Endothelial cell (in vitro differentiated cells): ENCODE data around the gene ARFGAP1. TPM values are rescaled to one million over a fixed set of nuclear protein-coding genes. Genes with fewer than 3 reads are reported as not detected.
"Not testable (repeated sequence)": the region's sequence is repeated elsewhere in the genome, so short reads cannot be mapped to it uniquely, and the experiment has no call there.

Source experiments
- DNase-seq: peaks from one replicate; pipeline ENCODE4 v3.0.0; 2021; ENCODE audit warnings: low spot score
- H3K27ac Mint-ChIP-seq: one replicate; pipeline ENCODE4 v1.8.0; 2021; ENCODE audit warnings: mixed read lengths, inconsistent platforms; ENCODE audit not compliant: unreplicated experiment
- H3K27me3 Mint-ChIP-seq: one replicate; pipeline ENCODE4 v1.8.0; 2021; ENCODE audit warnings: mild to moderate bottlenecking, moderate library complexity, mixed read lengths, inconsistent platforms; ENCODE audit not compliant: unreplicated experiment
- H3K36me3 Mint-ChIP-seq: one replicate; pipeline ENCODE4 v1.8.0; 2021; ENCODE audit warnings: mild to moderate bottlenecking, low read depth, mixed read lengths, inconsistent platforms; ENCODE audit not compliant: unreplicated experiment
- H3K4me1 Mint-ChIP-seq: one replicate; pipeline ENCODE4 v1.8.0; 2021; ENCODE audit warnings: mild to moderate bottlenecking, mixed read lengths, inconsistent platforms; ENCODE audit not compliant: unreplicated experiment
- H3K4me3 Mint-ChIP-seq: one replicate; pipeline ENCODE4 v1.8.0; 2021; ENCODE audit warnings: mild to moderate bottlenecking, mixed read lengths, inconsistent platforms; ENCODE audit not compliant: unreplicated experiment
- H3K9me3 Mint-ChIP-seq: one replicate; pipeline ENCODE4 v1.8.0; 2021; ENCODE audit warnings: mixed read lengths, inconsistent platforms; ENCODE audit not compliant: unreplicated experiment
- total RNA-seq: library from RNA; stranded (reverse); fragmentation: NEBNext Ultra II Directional; extraction: Animal tissue kit (Norgen Biotek cat#: 25700); gene quantifications from one replicate; pipeline ENCODE4 v1.2.1, GENCODE V29; 2021; ENCODE audit not compliant: unreplicated experiment
- TF ChIP-seq, protein P1 (sequence below): fragments of 200-600 bp; sonication (generic); IDR thresholded peaks from one replicate; pipeline ENCODE4 v1.5.0; 2021; ENCODE audit warnings: antibody characterized with exemption; ENCODE audit not compliant: unreplicated experiment

Gene ARFGAP1
- total RNA-seq, 1 donor from 2014 or later, result 106 TPM

DNA sequence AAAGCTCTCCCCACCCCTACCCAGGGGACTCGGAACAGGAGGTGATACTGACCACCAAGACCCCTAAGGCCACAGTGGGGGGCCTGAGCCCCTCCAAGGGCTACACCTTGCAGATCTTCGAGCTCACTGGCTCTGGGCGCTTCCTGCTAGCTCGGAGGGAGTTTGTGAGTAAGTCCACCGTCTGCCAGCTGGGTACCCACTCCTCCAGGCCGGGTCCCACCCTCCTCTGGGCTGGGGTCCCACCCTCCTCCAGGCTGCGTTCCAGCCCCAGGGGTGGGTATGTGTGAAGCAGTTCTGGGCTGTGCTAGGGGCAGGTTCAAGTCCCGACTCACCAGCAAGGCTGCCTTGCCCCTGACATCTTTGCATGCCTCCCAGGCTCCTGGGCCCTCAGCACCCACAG, 32.8 kb downstream of the ARFGAP1 start:
- H3K4me3 Mint-ChIP-seq, result no peak overlapping the region

GRCh38 chr20:63305933-63306672, 33.5 kb downstream of the ARFGAP1 start:
- not testable (repeated sequence) for H3K9me3 Mint-ChIP-seq, H3K36me3 Mint-ChIP-seq, H3K4me3 Mint-ChIP-seq, DNase-seq, H3K4me1 Mint-ChIP-seq, H3K27ac Mint-ChIP-seq, H3K27me3 Mint-ChIP-seq

More for the DNA sequence above, 32.8 kb downstream of the ARFGAP1 start:
- Mint-ChIP-seq H3K36me3 (no peaks in the 10 kb centered on the region), H3K9me3 (no peaks in the 10 kb centered on the region), H3K4me1 (no peaks in the 10 kb centered on the region), H3K27me3 (peaks cover 9% of the 10 kb centered on the region), H3K27ac (no peak overlapping the region)
- no peak for DNase-seq
- TF ChIP-seq, protein P1, sequence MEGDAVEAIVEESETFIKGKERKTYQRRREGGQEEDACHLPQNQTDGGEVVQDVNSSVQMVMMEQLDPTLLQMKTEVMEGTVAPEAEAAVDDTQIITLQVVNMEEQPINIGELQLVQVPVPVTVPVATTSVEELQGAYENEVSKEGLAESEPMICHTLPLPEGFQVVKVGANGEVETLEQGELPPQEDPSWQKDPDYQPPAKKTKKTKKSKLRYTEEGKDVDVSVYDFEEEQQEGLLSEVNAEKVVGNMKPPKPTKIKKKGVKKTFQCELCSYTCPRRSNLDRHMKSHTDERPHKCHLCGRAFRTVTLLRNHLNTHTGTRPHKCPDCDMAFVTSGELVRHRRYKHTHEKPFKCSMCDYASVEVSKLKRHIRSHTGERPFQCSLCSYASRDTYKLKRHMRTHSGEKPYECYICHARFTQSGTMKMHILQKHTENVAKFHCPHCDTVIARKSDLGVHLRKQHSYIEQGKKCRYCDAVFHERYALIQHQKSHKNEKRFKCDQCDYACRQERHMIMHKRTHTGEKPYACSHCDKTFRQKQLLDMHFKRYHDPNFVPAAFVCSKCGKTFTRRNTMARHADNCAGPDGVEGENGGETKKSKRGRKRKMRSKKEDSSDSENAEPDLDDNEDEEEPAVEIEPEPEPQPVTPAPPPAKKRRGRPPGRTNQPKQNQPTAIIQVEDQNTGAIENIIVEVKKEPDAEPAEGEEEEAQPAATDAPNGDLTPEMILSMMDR, result no peak

DNA sequence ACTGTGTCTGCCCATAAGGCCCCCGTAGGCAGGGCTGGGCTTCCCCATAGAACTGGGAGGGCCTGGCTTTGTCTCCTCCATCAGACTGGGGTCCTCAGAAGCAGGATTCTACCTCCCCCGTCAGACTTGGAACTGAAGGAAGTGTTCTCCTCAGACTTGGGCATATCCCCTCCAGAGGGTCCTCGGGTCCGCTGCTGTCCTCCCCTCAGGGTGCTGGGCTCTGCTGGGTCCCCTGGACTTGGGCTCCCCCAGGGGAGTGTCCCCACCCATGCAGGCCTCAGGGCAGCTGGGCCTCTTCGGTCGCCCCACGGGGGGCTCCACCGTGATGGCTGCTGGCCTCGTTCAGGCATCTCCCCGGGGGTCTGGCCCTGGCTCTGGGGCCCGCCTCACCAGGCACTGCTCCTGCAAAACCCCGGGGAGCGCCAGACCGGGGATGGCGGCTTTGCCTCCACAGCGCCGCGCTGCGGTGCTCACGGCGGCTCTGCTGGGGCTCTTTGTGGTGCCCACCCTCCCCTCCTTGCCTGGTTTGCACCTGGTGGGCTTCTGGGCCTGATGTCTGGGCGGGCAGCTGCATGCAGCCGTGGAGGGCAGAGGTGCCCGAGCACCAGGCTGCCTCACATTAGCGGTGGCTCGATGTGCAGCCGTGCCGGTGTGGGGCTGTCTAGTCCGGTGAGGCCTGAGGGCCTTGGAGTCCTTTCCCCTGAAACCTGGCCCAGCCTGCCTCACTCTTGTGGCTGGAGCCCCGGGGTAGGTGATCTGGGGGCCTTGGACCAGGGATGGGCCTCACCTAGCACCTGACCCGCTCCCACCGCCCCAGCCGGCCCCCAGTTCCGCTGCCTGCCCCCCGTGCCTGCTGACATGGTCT, 34.3 kb downstream of the ARFGAP1 start:
- Mint-ChIP-seq H3K4me3 (no peak overlapping the region), H3K4me1 (no peaks in the 10 kb centered on the region), H3K27me3 (peaks cover 9% of the 10 kb centered on the region), H3K9me3 (no peaks in the 10 kb centered on the region), H3K36me3 (no peaks in the 10 kb centered on the region), H3K27ac (no peak overlapping the region)
- DNase-seq, result no peak
- TF ChIP-seq, protein P1, result no peak

DNA sequence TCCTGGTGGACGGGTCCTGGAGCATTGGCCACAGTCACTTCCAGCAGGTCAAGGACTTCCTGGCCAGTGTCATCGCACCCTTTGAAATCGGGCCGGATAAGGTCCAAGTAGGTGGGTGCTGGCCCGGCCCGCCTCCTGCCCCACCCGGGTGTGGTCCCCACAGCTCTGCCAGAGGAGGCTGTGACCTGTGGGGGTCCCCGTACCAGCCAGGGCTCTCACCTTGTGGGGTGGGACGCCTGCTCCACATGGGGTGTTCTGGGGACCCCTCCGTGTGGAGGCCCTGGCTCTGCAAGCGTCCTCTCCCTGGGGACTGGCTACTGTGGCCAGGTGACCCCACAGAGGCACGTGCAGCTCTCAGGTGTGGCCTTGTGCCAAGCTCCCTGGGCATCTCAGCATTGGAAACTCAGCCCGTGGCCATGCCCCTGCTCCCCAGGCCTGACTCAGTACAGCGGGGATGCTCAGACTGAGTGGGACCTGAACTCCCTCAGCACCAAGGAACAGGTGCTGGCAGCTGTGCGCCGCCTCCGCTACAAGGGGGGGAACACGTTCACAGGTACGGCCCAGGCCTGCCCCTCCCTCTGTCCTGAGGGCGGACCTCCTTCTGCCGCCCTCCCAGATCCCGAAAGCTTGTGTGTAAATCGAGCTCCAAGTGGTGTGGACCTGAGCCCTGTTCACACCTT, 35.1 kb downstream of the ARFGAP1 start:
- H3K9me3 Mint-ChIP-seq, result no peaks in the 10 kb centered on the region
- no peaks in the 10 kb centered on the region for H3K4me1 Mint-ChIP-seq
- no peak for DNase-seq
- H3K27ac Mint-ChIP-seq, result no peak overlapping the region
- TF ChIP-seq, protein P1, result no peak
- H3K27me3 Mint-ChIP-seq, result peaks cover 9% of the 10 kb centered on the region
- no peak overlapping the region for H3K4me3 Mint-ChIP-seq
- H3K36me3 Mint-ChIP-seq, result no peaks in the 10 kb centered on the region

GRCh38 chr20:63308218-63308911, 35.8 kb downstream of the ARFGAP1 start:
- no peak for DNase-seq
- Mint-ChIP-seq H3K4me3 (no peak overlapping the region), H3K36me3 (no peaks in the 10 kb centered on the region), H3K27me3 (peaks cover 9% of the 10 kb centered on the region), H3K27ac (no peak overlapping the region), H3K9me3 (no peaks in the 10 kb centered on the region), H3K4me1 (no peaks in the 10 kb centered on the region)
- TF ChIP-seq, protein P1, result no peak
